Upper lobe of left lung (tissue), 6 donors: ENCODE results near the gene LRRC18. TPM values are rescaled to one million over a fixed set of nuclear protein-coding genes. Genes with fewer than 3 reads are reported as not detected.

Source experiments
- ATAC-seq, 2 donors: fragments of 200-7000 bp; cut with Tn5 transposase; one replicate each; pipeline ENCODE4 v1.9.1; 2022; ENCODE audit warnings: mild to moderate bottlenecking in 2 of 2, moderate library complexity in 2 of 2; ENCODE audit not compliant: low FRiP score in 2 of 2
- DNase-seq, 2 donors: peaks; one replicate each; pipeline ENCODE4 v3.0.0-alpha.2; 2019 to 2020
- H3K27ac ChIP-seq, 4 donors: fragments of 200-600 bp; sonication (generic); one replicate each; pipeline ENCODE4 v1.5.1; 2016 to 2019
- H3K27me3 ChIP-seq, 4 donors: fragments of 200-600 bp; sonication (generic); one replicate each; pipeline ENCODE4 v1.5.1; 2017 to 2019
- H3K36me3 ChIP-seq, 4 donors: fragments of 200-600 bp; sonication (generic); one replicate each; pipeline ENCODE4 v1.5.1; 2016 to 2019
- H3K4me1 ChIP-seq, 4 donors: fragments of 200-600 bp; sonication (generic); one replicate each; pipeline ENCODE4 v1.5.1; 2018 to 2019
- H3K4me3 ChIP-seq, 4 donors: fragments of 200-600 bp; sonication (generic); one replicate each; pipeline ENCODE4 v1.5.1; 2017 to 2019; ENCODE audit warnings: mild to moderate bottlenecking in 2 of 4, moderate library complexity in 1 of 4
- H3K9me3 ChIP-seq, 4 donors: fragments of 200-600 bp; sonication (generic); one replicate each; pipeline ENCODE4 v1.5.1; 2018 to 2019
- CTCF ChIP-seq, 6 experiments: fragments of 450-650 bp in 4 of 6; fragments of 200-600 bp in 2 of 6; sonication (generic) in 2 of 6; IDR thresholded peaks; one replicate each; pipeline ENCODE4 v1.5.1; 2016 to 2019; ENCODE audit warnings: antibody characterized with exemption in 6 of 6
- EP300 ChIP-seq, 4 donors: sonication (generic); formaldehyde crosslinking; IDR thresholded peaks; one replicate each; pipeline ENCODE4 v1.5.1; 2017; ENCODE audit warnings: antibody characterized with exemption in 4 of 4, control low read depth in 2 of 4
- POLR2A ChIP-seq, 4 donors: fragments of 450-650 bp; IDR thresholded peaks; one replicate each; pipeline ENCODE4 v1.5.1; 2016 to 2017; ENCODE audit warnings: antibody characterized with exemption in 4 of 4, mild to moderate bottlenecking in 2 of 4
- POLR2AphosphoS5 ChIP-seq, 2 donors: sonication (generic); formaldehyde crosslinking; IDR thresholded peaks; one replicate each; pipeline ENCODE4 v1.5.1; 2017; ENCODE audit warnings: antibody characterized with exemption in 2 of 2
- WGBS, 2 donors: methylation state at CpG; one replicate each; pipeline ENCODE4 v1.1.5; 2017 to 2018; 5-methylcytosine and 5-hydroxymethylcytosine counted together
- total RNA-seq, 6 donors: library from RNA; depleted of rRNA in 4 of 6; stranded (reverse); fragments of >200 nt in 4 of 6; gene quantifications; one replicate each; pipeline versions ENCODE4 v1.1.0 to v1.2.1, GENCODE V29; 2016 to 2021
- donor health status: DM: no; HTN: no; CAD: no; lungs with moderate emphysema.
- donor health status: DM: no; HTN: yes; CAD: no; lungs with severe emphysema.

Gene LRRC18
- total RNA-seq, 6 donors from 2014 or later = 0.43 to 13.6 (median 2.2) TPM; not detected in 1

- Histone ChIP-seq H3K36me3 (no peaks in the 10 kb centered on the region), H3K4me3 (no peak overlapping the region), H3K27me3 (no peaks in the 10 kb centered on the region), H3K4me1 (peaks cover 0 to 17% (median 2%) of the 10 kb centered on the region in 4 donors), H3K27ac (no peak overlapping the region), H3K9me3 (no peaks in the 10 kb centered on the region)
- DNase-seq (no peak), ATAC-seq (no peak)
- WGBS, 2 donors = 67 to 80% methylated on average over 1 of the region's 1 CpG
- TF ChIP-seq EP300 (IDR thresholded peaks at IDR 0.05) = no peak
- no peak for TF ChIP-seq CTCF (IDR thresholded peaks at IDR 0.05)
- TF ChIP-seq POLR2A (IDR thresholded peaks at IDR 0.05) = no peak
- no peak for TF ChIP-seq POLR2AphosphoS5 (IDR thresholded peaks at IDR 0.05)
Observed at GRCh38 chr10:48887982-48888381, 51.7 kb downstream of the LRRC18 start.

- Histone ChIP-seq H3K9me3 (no peaks in the 10 kb centered on the region), H3K4me3 (no peak overlapping the region), H3K36me3 (no peaks in the 10 kb centered on the region), H3K27me3 (no peaks in the 10 kb centered on the region), H3K4me1 (no peaks in the 10 kb centered on the region), H3K27ac (no peak overlapping the region)
- WGBS, 2 donors = 65% methylated on average over 2 of the region's 2 CpGs
- ATAC-seq (no peak), DNase-seq (no peak)
- TF ChIP-seq EP300 (IDR thresholded peaks at IDR 0.05) = no peak
- TF ChIP-seq CTCF (IDR thresholded peaks at IDR 0.05) = peak in 1 of 6 experiments; percentile 19
Observed at GRCh38 chr10:48885376-48885775, 54.3 kb downstream of the LRRC18 start.

GRCh38 chr10:48884179-48885045 is 55.2 kb downstream of the LRRC18 start:
- H3K9me3 ChIP-seq = no peaks in the 10 kb centered on the region
- H3K4me3 ChIP-seq = no peak overlapping the region
- ATAC-seq (no peak), DNase-seq (no peak)
- no peak overlapping the region for H3K27ac ChIP-seq
- WGBS, 2 donors = 86 to 89% methylated on average over 9 of the region's 9 CpGs
- no peaks in the 10 kb centered on the region for H3K4me1 ChIP-seq
- TF ChIP-seq POLR2A (IDR thresholded peaks at IDR 0.05) (no peak), POLR2AphosphoS5 (IDR thresholded peaks at IDR 0.05) (no peak), EP300 (IDR thresholded peaks at IDR 0.05) (no peak), CTCF (IDR thresholded peaks at IDR 0.05) (no peak)
- no peaks in the 10 kb centered on the region for H3K27me3 ChIP-seq
- H3K36me3 ChIP-seq = no peaks in the 10 kb centered on the region

- TF ChIP-seq POLR2A (IDR thresholded peaks at IDR 0.05) (no peak), POLR2AphosphoS5 (IDR thresholded peaks at IDR 0.05) (no peak), EP300 (IDR thresholded peaks at IDR 0.05) (no peak), CTCF (IDR thresholded peaks at IDR 0.05) (no peak)
- no peak overlapping the region for H3K27ac ChIP-seq
- DNase-seq (no peak), ATAC-seq (no peak)
- H3K36me3 ChIP-seq = no peaks in the 10 kb centered on the region
- no peaks in the 10 kb centered on the region for H3K4me1 ChIP-seq
- H3K4me3 ChIP-seq = no peak overlapping the region
- 56 to 57% methylated on average over 4 of the region's 4 CpGs for WGBS, 2 donors
- H3K9me3 ChIP-seq = no peaks in the 10 kb centered on the region
- no peaks in the 10 kb centered on the region for H3K27me3 ChIP-seq
Observed at GRCh38 chr10:48883701-48884100, 55.9 kb downstream of the LRRC18 start.

- no peak for DNase-seq
- ATAC-seq = no peak
- Histone ChIP-seq H3K27me3 (no peaks in the 10 kb centered on the region), H3K27ac (no peak overlapping the region), H3K9me3 (no peaks in the 10 kb centered on the region), H3K36me3 (no peaks in the 10 kb centered on the region), H3K4me1 (no peaks in the 10 kb centered on the region), H3K4me3 (no peak overlapping the region)
- 93 to 95% methylated on average over 2 of the region's 2 CpGs for WGBS, 2 donors
- TF ChIP-seq EP300 (IDR thresholded peaks at IDR 0.05) = no peak
- no peak for TF ChIP-seq CTCF (IDR thresholded peaks at IDR 0.05)
- TF ChIP-seq POLR2AphosphoS5 (IDR thresholded peaks at IDR 0.05) = no peak
- TF ChIP-seq POLR2A (IDR thresholded peaks at IDR 0.05) = no peak
Observed at GRCh38 chr10:48882881-48883280, 56.8 kb downstream of the LRRC18 start.
